H1 (cell line): Measurements from ENCODE around the gene UGGT1. TPM values are rescaled to one million over a fixed set of nuclear protein-coding genes. Genes with fewer than 3 reads are reported as not detected.

Experiments used
- HDAC6 ChIP-seq: IDR thresholded peaks from one replicate; pipeline ENCODE4 v1.7.1; 2012; ENCODE audit warnings: low read depth, mild to moderate bottlenecking, inconsistent platforms, low read length, moderate library complexity
- JUND ChIP-seq: IDR thresholded peaks from 2 replicates; pipeline ENCODE4 v1.6.1; 2011; ENCODE audit warnings: mild to moderate bottlenecking, improper control_type of control experiment, low read length
- KDM1A ChIP-seq: fragments of 200-600, 300-600 bp; sonication (generic); IDR thresholded peaks from 2 replicates; pipeline ENCODE4 v1.7.1; 2016; ENCODE audit warnings: mild to moderate bottlenecking, low read length, borderline replicate concordance
- polyA plus RNA-seq, 7 experiments: library from polyadenylated mRNA; depleted of rRNA in 3 of 7; stranded (reverse) in 5 of 7; unstranded in 2 of 7; fragments of >200 nt in 5 of 7; fragments of 200-250 nt in 2 of 7; gene quantifications; 1 replicate in 5 of 7; 2 replicates in 1 of 7; 4 replicates in 1 of 7; pipeline versions ENCODE4 v1.2.1 to v1.2.3, GENCODE V29; 2011 to 2013; ENCODE audit warnings: missing spikeins in 2 of 7, mixed read lengths in 2 of 7
- total RNA-seq: library from RNA; stranded (reverse); fragmentation: NEBNext Ultra II Directional; extraction: Animal tissue kit (Norgen Biotek cat#: 25700); gene quantifications from 2 replicates; pipeline ENCODE4 v1.2.1, GENCODE V29; 2021

The UGGT1 gene
- total and polyA plus RNA-seq, 2 of the 8 experiments (the other 6 are each of a cell fraction or from before 2014, with no cell fraction given): 14.9 to 57.3 TPM

DNA sequence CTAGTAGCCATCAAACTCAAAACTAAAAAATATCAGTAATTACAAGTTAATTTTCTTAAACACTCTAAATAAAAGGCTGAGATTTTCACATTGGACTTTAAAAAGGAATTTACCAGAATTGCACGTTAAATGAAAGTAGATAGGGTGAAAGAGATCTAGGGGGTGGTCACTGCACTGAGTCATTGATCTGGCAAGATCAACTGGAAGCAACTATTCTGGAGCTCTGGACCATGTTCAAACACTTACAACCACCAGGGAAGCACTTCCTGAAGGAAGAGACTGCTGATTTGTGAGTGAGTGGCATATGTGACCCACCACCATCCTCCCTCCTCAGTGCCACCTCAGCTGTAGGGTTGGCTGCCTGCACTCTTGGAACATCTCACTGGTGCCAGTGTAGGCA, 111.8 kb downstream of the UGGT1 start (continued):
- TF ChIP-seq JUND (no peak), HDAC6 (no peak), KDM1A (no peak)
